Measurements from ENCODE around the gene OR2T10.

DNA sequence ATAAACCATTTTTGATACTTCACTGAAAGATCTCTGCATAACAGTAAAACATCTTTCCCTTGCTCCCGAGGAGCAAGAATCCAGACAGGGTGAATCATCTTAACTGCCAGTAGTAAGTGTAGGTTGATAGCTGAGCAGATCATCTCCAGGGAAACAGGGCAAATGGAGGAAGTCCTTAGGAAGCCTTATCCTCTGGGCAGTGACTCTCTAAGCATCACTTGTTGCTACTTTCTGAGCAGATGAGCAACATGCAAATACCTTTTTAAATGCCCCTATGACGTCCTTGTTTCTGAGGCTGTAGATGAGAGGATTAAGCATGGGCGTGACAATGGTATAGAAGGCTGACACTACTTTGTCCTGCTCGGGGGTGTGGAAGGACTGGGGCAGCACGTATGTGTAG is 28.5 kb upstream of the OR2T10 start:
- TF ChIP-seq, protein P1, sequence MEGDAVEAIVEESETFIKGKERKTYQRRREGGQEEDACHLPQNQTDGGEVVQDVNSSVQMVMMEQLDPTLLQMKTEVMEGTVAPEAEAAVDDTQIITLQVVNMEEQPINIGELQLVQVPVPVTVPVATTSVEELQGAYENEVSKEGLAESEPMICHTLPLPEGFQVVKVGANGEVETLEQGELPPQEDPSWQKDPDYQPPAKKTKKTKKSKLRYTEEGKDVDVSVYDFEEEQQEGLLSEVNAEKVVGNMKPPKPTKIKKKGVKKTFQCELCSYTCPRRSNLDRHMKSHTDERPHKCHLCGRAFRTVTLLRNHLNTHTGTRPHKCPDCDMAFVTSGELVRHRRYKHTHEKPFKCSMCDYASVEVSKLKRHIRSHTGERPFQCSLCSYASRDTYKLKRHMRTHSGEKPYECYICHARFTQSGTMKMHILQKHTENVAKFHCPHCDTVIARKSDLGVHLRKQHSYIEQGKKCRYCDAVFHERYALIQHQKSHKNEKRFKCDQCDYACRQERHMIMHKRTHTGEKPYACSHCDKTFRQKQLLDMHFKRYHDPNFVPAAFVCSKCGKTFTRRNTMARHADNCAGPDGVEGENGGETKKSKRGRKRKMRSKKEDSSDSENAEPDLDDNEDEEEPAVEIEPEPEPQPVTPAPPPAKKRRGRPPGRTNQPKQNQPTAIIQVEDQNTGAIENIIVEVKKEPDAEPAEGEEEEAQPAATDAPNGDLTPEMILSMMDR (IDR thresholded peaks at IDR 0.05; ENCODE audit: poor library complexity, severe bottlenecking), result no peak
- TF ChIP-seq RAD21 (conservative IDR thresholded peaks at IDR 0.05) (no peak), MXI1 (conservative IDR thresholded peaks at IDR 0.05; ENCODE audit: poor library complexity, severe bottlenecking) (no peak), EP300 (conservative IDR thresholded peaks at IDR 0.05; ENCODE audit: poor library complexity, severe bottlenecking) (no peak), POLR2AphosphoS5 (IDR thresholded peaks at IDR 0.05) (no peak), EZH2 (IDR thresholded peaks at IDR 0.05; ENCODE audit: borderline replicate concordance, insufficient read depth, low read length, poor library complexity, severe bottlenecking) (no peak), SMC3 (conservative IDR thresholded peaks at IDR 0.05; ENCODE audit: poor library complexity) (no peak), TAF1 (IDR thresholded peaks at IDR 0.05; ENCODE audit: low read depth) (no peak), REST (IDR thresholded peaks at IDR 0.05; ENCODE audit: borderline replicate concordance) (no peak)
